ENCODE results near the gene GDPD5.

Gene GDPD5

DNA sequence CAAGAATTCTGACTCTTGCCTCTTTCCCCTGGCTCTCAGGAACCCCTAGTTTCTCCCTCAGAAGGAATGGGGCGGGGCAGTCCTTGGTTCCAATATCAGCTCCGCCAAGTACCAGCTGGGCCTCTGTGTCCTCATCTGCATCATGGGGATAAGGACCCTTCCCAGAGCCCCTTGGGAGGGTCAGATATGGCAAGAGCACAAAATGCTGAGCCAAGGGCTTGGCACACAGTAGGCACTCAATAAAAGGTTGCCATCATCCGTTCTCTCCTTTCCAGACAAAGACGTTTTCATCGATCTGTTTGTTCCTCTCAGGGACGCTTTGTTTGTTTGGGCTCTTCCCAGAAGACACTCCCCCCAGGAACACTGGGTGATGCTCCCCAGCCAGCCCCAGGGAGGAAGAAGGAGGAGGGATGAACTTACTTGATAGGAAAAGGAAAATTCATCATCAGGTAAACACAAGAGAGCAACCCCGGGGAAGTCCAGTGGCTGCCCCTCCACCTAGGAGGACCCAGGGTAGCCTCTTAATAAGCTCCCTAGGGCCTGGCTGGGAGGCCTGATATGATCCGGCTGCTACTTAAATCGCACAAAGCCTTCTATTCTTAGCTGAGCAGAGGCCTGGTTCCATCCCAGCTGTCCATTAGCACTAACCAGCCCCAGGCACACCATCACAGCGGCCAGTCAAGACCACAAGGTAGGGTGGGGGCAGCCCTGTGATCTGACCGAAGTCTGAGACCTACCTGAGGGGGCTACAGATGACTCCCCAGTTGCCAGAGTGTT lies 19.6 kb downstream of the GDPD5 start:
- Histone ChIP-seq H3K27me3 (ENCODE audit: control insufficient read depth in 5 of 5, insufficient read depth in 4 of 5, low read length in 5 of 5) (no peaks in the 10 kb centered on the region), H3K27ac (ENCODE audit: low read depth, low read length) (peak overlapping the region; percentile 59), H3K9me3 (ENCODE audit: control insufficient read depth in 5 of 5, low read length in 5 of 5) (no peaks in the 10 kb centered on the region), H3K4me1 (ENCODE audit: control insufficient read depth in 5 of 5, insufficient read depth in 5 of 5, low read length in 5 of 5) (peaks cover 3 to 81% (median 68%) of the 10 kb centered on the region in 5 donors), H3K9ac (ENCODE audit: low read length in 5 of 5) (peak overlapping the region in 1 of 5 donors; percentile 2), H3K36me3 (ENCODE audit: control insufficient read depth in 5 of 5, insufficient read depth in 5 of 5, low read length in 5 of 5) (no peaks in the 10 kb centered on the region), H3K4me3 (ENCODE audit: low read depth in 1 of 5, low read length in 5 of 5) (peak overlapping the region in 2 of 5 donors; percentile 4 to 35)

DNA sequence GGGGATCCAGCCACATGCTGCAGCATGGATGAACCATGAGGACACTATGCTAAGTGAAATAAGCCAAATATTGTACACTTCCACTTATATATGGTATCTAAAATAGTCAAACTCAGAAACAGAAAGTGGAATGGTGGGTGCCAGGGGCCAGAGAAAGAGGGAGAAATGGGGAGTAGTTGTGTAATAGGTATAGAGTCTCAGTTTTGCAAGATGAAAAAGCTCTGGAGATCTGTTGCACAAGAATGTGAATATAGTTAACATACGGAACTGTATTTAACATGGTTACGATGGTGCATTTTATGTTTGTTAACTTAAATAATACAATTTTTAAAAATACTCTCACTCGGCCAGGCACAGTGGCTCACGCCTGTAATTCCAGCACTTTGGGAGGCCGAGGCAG lies 21.2 kb downstream of the GDPD5 start:
- Histone ChIP-seq H3K4me3 (ENCODE audit: low read depth in 1 of 5, low read length in 5 of 5) (peak overlapping the region in 1 of 5 donors; percentile 26), H3K9me3 (ENCODE audit: control insufficient read depth in 5 of 5, low read length in 5 of 5) (no peaks in the 10 kb centered on the region), H3K4me1 (ENCODE audit: control insufficient read depth in 5 of 5, insufficient read depth in 5 of 5, low read length in 5 of 5) (peaks cover 7 to 84% (median 70%) of the 10 kb centered on the region in 5 donors), H3K36me3 (ENCODE audit: control insufficient read depth in 5 of 5, insufficient read depth in 5 of 5, low read length in 5 of 5) (no peaks in the 10 kb centered on the region), H3K27ac (ENCODE audit: low read depth, low read length) (peak overlapping the region; percentile 59), H3K27me3 (ENCODE audit: control insufficient read depth in 5 of 5, insufficient read depth in 4 of 5, low read length in 5 of 5) (no peaks in the 10 kb centered on the region), H3K9ac (ENCODE audit: low read length in 5 of 5) (peak overlapping the region in 1 of 5 donors; percentile 27)

DNA sequence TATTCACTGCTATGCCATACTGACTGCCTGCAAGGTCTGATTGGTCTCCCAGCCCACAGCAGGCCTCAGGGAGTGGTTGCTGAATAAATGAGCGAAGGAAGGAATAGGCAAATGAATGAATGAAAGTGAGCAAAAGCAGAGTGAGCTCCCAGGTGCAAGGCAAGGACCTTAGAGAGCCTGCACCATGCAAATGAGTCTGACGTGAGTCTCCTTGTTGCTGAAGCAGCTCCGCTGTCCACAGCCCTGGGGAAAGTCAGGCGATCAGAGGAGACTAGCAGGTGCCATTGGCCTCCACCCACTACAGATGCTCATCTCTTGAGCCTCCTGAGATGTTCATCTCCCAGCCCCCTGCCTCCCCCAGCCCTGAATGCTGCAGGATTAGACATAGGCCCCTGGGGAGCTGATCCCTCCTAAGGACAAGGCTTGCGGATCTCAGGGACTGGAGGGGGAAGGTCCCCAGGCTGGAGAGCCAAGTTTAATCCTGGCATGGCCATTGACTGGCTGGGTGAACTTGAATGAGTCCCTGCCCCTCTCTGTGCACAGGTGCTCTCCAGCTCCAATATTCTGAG lies 22.1 kb downstream of the GDPD5 start:
- no peaks in the 10 kb centered on the region for H3K9me3 ChIP-seq (ENCODE audit: control insufficient read depth in 5 of 5, low read length in 5 of 5)
- peak overlapping the region in 1 of 5 donors; percentile 27 for H3K9ac ChIP-seq (ENCODE audit: low read length in 5 of 5)
- no peaks in the 10 kb centered on the region for H3K27me3 ChIP-seq (ENCODE audit: control insufficient read depth in 5 of 5, insufficient read depth in 4 of 5, low read length in 5 of 5)
- peaks cover 12 to 83% (median 69%) of the 10 kb centered on the region in 5 donors for H3K4me1 ChIP-seq (ENCODE audit: control insufficient read depth in 5 of 5, insufficient read depth in 5 of 5, low read length in 5 of 5)
- no peaks in the 10 kb centered on the region for H3K36me3 ChIP-seq (ENCODE audit: control insufficient read depth in 5 of 5, insufficient read depth in 5 of 5, low read length in 5 of 5)
- H3K27ac ChIP-seq (ENCODE audit: low read depth, low read length) = no peak overlapping the region
- H3K4me3 ChIP-seq (ENCODE audit: low read depth in 1 of 5, low read length in 5 of 5) = peak overlapping the region in 2 of 5 donors; percentile 15 to 26

DNA sequence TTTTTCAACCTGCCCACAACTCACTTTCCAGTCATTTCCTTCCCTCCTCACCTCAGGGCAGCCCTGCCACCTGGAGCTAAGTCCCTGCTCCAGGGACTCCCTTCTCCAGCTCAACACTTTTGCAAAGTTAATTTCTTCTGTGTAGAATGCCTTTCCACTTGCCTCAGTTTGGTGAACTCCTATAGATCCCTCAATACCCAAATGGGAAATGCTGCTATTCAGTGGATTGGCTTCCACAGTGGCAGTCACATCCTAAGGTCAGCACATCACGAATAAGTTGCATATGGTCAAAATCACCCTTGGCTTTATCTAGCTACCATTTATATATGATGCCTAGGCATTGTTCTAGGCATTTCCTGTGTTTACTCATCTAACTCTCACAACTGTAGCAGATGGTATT lies 23.6 kb downstream of the GDPD5 start:
- no peaks in the 10 kb centered on the region for H3K9me3 ChIP-seq (ENCODE audit: control insufficient read depth in 5 of 5, low read length in 5 of 5)
- no peaks in the 10 kb centered on the region for H3K27me3 ChIP-seq (ENCODE audit: control insufficient read depth in 5 of 5, insufficient read depth in 4 of 5, low read length in 5 of 5)
- H3K4me1 ChIP-seq (ENCODE audit: control insufficient read depth in 5 of 5, insufficient read depth in 5 of 5, low read length in 5 of 5) = peaks cover 11 to 77% (median 63%) of the 10 kb centered on the region in 5 donors
- H3K36me3 ChIP-seq (ENCODE audit: control insufficient read depth in 5 of 5, insufficient read depth in 5 of 5, low read length in 5 of 5) = no peaks in the 10 kb centered on the region
- H3K27ac ChIP-seq (ENCODE audit: low read depth, low read length) = no peak overlapping the region
- H3K9ac ChIP-seq (ENCODE audit: low read length in 5 of 5) = no peak overlapping the region
- no peak overlapping the region for H3K4me3 ChIP-seq (ENCODE audit: low read depth in 1 of 5, low read length in 5 of 5)

DNA sequence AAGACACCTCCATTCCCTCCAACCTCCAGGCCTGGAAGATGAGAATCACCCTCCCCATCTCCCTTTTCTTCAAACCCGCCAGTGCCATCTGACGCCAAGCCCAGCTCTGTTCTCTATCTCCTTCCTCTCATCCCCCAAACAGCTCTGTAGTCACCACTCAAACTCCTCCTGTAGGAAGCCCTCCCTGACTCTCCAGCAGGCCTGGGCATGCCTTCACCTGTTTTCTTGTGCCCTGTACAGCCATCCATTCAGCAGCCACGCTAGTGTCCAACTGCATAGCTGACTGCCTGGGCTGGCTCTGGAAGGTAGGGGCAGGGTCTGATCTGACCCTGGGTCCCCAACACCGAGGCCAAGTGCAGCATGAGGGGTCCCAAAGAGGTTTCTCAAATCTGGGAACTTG lies 25.0 kb downstream of the GDPD5 start:
- no peaks in the 10 kb centered on the region for H3K9me3 ChIP-seq (ENCODE audit: control insufficient read depth in 5 of 5, low read length in 5 of 5)
- H3K9ac ChIP-seq (ENCODE audit: low read length in 5 of 5) = no peak overlapping the region
- peak overlapping the region; percentile 77 for H3K27ac ChIP-seq (ENCODE audit: low read depth, low read length)
- H3K4me1 ChIP-seq (ENCODE audit: control insufficient read depth in 5 of 5, insufficient read depth in 5 of 5, low read length in 5 of 5) = peaks cover 11 to 71% (median 55%) of the 10 kb centered on the region in 5 donors
- no peak overlapping the region for H3K4me3 ChIP-seq (ENCODE audit: low read depth in 1 of 5, low read length in 5 of 5)
- no peaks in the 10 kb centered on the region for H3K27me3 ChIP-seq (ENCODE audit: control insufficient read depth in 5 of 5, insufficient read depth in 4 of 5, low read length in 5 of 5)
- H3K36me3 ChIP-seq (ENCODE audit: control insufficient read depth in 5 of 5, insufficient read depth in 5 of 5, low read length in 5 of 5) = no peaks in the 10 kb centered on the region

DNA sequence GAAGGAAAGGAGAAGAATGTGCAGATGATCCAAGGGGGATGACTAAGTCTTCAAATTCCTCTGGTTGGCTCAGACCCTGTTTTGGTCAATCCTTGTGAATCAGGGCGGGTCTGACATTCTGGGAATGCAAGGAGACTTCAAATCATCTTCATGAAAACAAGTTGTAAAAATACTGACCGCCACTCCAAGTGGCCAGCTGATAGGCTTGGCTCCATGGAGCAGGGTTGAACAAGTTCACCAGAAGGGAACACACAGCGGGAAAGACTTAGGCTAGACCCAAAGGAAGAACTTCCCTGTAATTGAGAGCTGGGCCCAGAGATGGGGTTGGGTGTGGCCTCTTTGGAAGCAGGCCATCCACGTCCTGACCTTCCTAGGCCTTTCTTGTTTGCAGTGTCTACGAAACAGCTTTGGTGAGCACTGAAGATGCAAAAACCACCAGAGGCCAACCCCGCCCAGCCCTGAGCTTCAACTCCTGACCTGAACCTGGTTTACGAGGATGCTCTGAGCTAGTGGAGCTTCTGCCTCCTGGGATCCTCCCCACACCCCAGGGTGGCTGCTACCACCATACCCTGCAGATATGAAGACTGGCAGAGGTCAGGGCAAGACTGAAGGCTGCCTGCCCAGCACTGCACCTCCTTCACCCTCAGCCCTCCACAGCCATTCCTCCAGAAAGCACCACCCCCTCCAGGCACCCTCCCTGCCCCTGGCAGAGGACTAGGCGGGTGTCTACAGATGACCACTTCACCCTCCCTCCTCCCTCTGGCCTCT lies 26.1 kb downstream of the GDPD5 start:
- peaks cover 11 to 61% (median 46%) of the 10 kb centered on the region in 5 donors for H3K4me1 ChIP-seq (ENCODE audit: control insufficient read depth in 5 of 5, insufficient read depth in 5 of 5, low read length in 5 of 5)
- peak overlapping the region in 1 of 5 donors; percentile 26 for H3K9ac ChIP-seq (ENCODE audit: low read length in 5 of 5)
- no peaks in the 10 kb centered on the region for H3K36me3 ChIP-seq (ENCODE audit: control insufficient read depth in 5 of 5, insufficient read depth in 5 of 5, low read length in 5 of 5)
- H3K4me3 ChIP-seq (ENCODE audit: low read depth in 1 of 5, low read length in 5 of 5) = no peak overlapping the region
- H3K27me3 ChIP-seq (ENCODE audit: control insufficient read depth in 5 of 5, insufficient read depth in 4 of 5, low read length in 5 of 5) = no peaks in the 10 kb centered on the region
- H3K27ac ChIP-seq (ENCODE audit: low read depth, low read length) = peak overlapping the region; percentile 77
- H3K9me3 ChIP-seq (ENCODE audit: control insufficient read depth in 5 of 5, low read length in 5 of 5) = no peaks in the 10 kb centered on the region

DNA sequence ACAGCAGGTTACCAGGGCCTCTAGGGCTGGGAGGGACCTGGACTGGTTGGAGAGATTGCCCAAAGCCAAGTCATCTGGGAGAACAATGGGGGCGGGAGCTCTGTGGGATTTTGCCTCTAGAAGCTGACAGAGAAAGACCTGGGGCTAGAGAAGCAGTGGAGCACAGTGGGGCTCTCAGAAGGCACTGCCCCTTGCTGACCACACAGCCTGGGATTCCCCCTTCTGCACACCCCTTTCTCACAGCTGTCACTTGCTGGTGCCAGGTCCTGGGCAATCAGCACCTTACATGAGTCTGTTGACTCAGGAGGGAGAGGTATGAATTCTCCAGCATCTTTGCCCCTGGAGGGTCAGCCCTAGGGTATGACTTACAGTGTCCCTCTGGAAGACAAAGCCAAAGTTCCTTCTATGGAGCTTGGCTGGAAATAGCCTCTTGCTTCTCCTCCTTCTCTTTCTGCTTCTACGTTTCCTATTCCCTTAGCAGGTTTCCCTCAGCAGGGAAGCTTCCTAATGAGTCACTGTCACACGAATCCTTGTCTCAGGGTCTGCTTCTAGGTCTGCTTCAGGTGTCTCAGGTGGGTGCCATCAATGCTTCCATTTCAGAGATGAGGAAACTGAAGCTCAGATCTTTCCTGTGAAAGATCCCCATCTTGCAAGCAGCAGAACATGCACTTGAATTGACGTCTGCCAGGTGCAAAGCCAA lies 27.0 kb downstream of the GDPD5 start:
- H3K9ac ChIP-seq (ENCODE audit: low read length in 5 of 5) = peak overlapping the region in 1 of 5 donors; percentile 14
- H3K4me3 ChIP-seq (ENCODE audit: low read depth in 1 of 5, low read length in 5 of 5) = peak overlapping the region in 1 of 5 donors; percentile 17
- H3K27me3 ChIP-seq (ENCODE audit: control insufficient read depth in 5 of 5, insufficient read depth in 4 of 5, low read length in 5 of 5) = no peaks in the 10 kb centered on the region
- peaks cover 11 to 52% (median 38%) of the 10 kb centered on the region in 5 donors for H3K4me1 ChIP-seq (ENCODE audit: control insufficient read depth in 5 of 5, insufficient read depth in 5 of 5, low read length in 5 of 5)
- peak overlapping the region; percentile 77 for H3K27ac ChIP-seq (ENCODE audit: low read depth, low read length)
- H3K9me3 ChIP-seq (ENCODE audit: control insufficient read depth in 5 of 5, low read length in 5 of 5) = no peaks in the 10 kb centered on the region
- no peaks in the 10 kb centered on the region for H3K36me3 ChIP-seq (ENCODE audit: control insufficient read depth in 5 of 5, insufficient read depth in 5 of 5, low read length in 5 of 5)

DNA sequence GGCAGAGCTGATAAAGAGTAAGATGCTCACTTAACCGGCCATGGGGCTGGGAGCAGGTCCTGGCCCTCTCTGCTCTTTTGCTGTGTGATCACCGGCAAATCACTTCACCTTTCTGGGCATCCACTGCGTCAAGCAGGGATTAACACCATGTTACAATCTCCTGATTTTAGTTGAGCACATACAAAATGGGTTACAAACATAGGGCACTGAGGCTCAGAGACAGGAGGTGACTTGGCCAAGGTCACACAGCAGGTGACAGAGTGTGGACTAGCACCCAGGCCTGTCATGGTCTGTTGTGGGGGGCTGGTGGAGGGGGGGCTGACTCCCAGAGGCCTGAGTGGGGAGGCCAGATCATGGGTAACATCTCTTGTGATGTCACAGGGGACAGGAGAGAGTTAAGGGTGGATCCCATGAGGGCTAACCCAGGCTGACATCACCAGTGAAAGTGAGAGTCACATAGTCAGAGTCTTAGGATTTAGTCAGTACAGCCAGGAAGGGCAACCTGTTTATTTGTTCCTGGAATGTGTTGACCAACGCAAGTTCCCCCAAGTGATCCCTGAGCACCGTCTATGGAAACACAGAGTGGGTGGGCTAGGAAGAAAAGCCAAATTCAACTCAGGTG lies 27.8 kb downstream of the GDPD5 start:
- no peaks in the 10 kb centered on the region for H3K36me3 ChIP-seq (ENCODE audit: control insufficient read depth in 5 of 5, insufficient read depth in 5 of 5, low read length in 5 of 5)
- no peaks in the 10 kb centered on the region for H3K27me3 ChIP-seq (ENCODE audit: control insufficient read depth in 5 of 5, insufficient read depth in 4 of 5, low read length in 5 of 5)
- no peak overlapping the region for H3K4me3 ChIP-seq (ENCODE audit: low read depth in 1 of 5, low read length in 5 of 5)
- H3K9ac ChIP-seq (ENCODE audit: low read length in 5 of 5) = peak overlapping the region in 1 of 5 donors; percentile 21
- no peaks in the 10 kb centered on the region for H3K9me3 ChIP-seq (ENCODE audit: control insufficient read depth in 5 of 5, low read length in 5 of 5)
- H3K4me1 ChIP-seq (ENCODE audit: control insufficient read depth in 5 of 5, insufficient read depth in 5 of 5, low read length in 5 of 5) = peaks cover 11 to 47% (median 35%) of the 10 kb centered on the region in 5 donors
- H3K27ac ChIP-seq (ENCODE audit: low read depth, low read length) = peak overlapping the region; percentile 74

DNA sequence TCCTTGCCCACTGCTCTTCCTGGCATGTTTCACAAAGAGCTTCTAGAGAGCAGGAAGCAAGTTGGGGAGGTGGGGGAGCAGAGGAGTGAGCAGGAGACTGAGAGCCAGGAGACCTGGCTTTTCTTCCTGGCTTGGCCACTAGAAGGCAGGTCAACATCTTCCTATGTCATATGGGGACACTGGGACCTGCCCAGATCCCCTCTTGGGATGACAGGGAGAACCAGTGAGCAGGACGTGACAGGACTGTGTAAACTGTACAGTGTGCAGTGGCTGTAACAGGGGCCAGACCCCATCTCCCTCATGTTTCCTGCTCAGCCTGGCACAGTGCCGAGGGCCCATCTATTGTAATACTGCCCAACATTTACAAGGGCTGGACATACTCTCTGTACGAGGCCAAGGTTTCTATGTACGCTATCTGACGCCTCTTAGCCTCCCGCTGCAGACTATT lies 29.4 kb downstream of the GDPD5 start:
- H3K27me3 ChIP-seq (ENCODE audit: control insufficient read depth in 5 of 5, insufficient read depth in 4 of 5, low read length in 5 of 5) = no peaks in the 10 kb centered on the region
- H3K36me3 ChIP-seq (ENCODE audit: control insufficient read depth in 5 of 5, insufficient read depth in 5 of 5, low read length in 5 of 5) = no peaks in the 10 kb centered on the region
- H3K4me3 ChIP-seq (ENCODE audit: low read depth in 1 of 5, low read length in 5 of 5) = no peak overlapping the region
- peaks cover 11 to 45% (median 39%) of the 10 kb centered on the region in 5 donors for H3K4me1 ChIP-seq (ENCODE audit: control insufficient read depth in 5 of 5, insufficient read depth in 5 of 5, low read length in 5 of 5)
- H3K9ac ChIP-seq (ENCODE audit: low read length in 5 of 5) = peak overlapping the region in 1 of 5 donors; percentile 5
- no peaks in the 10 kb centered on the region for H3K9me3 ChIP-seq (ENCODE audit: control insufficient read depth in 5 of 5, low read length in 5 of 5)
- H3K27ac ChIP-seq (ENCODE audit: low read depth, low read length) = peak overlapping the region; percentile 33
